HG02870 (cell line): ENCODE measurements around the gene C3orf22.
"Not testable (repeated sequence)": the region's sequence is repeated elsewhere in the genome, so short reads cannot be mapped to it uniquely, and the experiment has no call there.

Experiments used
- ATAC-seq: cut with Tn5 transposase; IDR thresholded peaks from one replicate; pipeline ENCODE4 v1.9.1; 2021; ENCODE audit warnings: mild to moderate bottlenecking, moderate library complexity; ENCODE audit not compliant: unreplicated experiment

Gene C3orf22

DNA sequence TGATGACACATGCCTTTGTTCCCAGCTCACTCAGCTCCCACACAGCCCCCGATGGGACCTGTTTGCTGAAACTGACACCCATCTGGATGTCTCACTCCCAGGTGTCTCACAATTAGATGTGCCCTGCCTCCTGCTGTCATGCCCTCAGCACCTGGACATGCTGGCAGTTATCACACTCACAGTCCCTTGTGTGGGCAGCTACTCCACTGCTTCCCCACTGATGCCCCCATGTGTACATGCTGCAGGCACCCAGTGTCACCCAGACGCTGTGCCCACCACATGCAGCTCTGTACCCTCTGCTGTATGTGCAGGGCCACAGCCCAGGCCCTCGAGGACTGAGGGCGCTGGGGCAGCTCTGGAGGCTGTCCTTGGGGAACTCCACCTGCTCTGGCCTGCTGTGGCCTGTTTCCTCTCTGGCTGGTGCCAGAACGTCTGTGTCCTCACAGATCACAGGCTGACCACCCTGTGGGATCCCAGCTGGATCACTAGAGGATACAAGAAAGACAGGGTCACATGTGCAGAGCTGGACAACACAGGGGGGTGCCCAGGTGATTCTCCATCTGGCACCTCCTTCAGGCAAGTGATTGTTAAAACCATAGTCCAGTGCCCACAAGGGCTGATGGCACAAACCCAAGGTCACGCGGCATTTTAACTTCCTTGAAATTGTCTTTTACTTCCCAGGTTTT, 14.0 kb downstream of the C3orf22 start:
- no peak for ATAC-seq

DNA sequence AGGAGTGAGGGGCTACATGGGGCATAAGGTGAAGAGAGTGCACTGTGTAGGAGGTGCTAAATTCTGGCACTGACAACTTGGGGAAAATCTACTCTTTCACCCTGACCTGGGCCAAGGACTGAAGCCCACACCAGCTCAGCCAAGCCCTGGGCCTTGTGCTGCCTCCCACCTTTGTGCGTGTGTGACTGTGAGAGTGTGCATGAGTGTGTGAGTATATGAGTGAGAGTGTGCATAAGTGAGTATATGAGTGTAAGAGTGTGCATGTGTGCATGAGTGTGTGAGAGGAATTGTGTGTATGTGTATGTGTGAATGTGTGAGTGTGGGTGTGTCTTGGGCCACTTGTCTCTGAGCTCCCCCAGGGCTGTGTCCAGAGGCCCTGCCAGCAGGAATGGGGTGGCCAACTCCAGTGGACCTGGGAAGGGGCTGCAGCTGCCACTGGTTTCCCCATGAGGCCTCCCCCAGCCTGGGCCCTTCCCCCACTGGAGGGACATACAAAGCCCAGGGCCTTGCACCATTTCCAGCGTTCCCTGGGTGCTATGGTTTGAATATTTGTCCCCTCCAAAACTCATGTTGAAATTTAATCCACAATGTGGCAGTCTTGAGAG, 15.2 kb downstream of the C3orf22 start:
- ATAC-seq, result no peak

DNA sequence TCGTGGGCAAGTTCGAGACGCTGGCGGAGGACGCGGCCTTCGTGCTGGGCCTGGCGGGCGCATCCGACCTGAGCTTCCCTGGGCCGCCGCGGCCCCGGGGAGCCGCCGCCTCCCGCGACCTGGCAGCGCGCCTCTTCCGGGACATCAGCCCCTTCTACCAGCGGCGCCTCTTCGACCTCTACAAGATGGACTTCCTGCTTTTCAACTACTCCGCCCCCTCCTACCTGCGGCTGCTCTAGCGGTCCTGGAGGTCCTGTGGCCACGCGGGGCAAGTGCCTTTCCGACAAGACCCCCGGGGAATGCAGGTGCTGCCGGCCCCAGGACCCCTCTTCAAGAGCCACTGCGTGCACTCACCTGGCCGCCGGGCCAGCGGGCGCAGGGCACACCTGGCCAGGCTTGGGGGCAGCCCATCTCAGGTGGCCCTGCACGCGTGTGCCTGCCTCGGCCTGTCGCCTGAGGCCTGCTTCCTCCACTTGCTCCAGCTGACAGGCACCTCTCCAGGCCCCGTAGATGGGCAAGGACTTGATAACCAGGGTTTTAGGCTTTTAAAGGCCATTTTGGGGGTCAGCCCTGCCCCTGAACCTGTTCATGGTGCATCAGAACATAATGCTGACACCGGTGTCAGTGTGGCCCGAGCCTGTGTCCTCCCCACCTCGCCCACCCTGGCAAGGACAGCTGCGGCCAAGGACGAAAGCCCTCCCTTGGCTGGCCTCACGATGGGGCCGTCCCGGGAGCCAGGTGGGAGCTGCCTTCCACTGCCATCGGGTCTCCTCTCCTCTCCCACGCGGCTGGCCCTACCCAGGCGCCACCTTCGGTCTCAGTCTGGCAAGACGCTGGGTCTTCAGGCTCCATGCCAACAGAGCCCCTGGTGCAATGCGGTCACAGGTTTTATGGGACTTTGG, 16.1 kb downstream of the C3orf22 start:
- no peak for ATAC-seq

DNA sequence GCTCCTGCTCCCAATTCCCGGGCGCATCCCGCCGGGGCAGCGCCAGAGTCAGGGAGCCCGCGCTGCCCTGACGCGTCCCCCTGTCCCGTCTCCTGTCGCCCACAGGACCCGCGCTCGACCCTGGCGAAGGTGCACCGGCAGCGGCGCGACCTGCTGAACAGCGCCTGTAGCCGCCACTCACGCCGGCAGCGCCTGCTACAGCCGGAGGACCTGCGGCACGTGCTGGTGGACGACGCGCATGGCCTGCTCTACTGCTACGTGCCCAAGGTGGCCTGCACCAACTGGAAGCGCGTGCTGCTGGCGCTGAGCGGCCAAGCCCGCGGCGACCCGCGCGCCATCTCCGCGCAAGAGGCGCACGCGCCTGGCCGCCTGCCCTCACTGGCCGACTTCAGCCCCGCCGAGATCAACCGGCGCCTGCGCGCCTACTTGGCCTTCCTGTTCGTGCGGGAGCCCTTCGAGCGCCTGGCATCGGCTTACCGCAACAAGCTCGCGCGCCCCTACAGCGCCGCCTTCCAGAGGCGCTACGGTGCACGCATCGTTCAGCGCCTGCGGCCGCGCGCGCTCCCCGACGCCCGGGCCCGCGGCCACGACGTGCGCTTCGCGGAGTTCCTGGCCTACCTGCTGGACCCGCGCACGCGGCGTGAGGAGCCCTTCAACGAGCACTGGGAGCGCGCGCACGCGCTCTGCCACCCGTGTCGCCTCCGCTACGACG, 16.9 kb downstream of the C3orf22 start:
- ATAC-seq, result no peak

DNA sequence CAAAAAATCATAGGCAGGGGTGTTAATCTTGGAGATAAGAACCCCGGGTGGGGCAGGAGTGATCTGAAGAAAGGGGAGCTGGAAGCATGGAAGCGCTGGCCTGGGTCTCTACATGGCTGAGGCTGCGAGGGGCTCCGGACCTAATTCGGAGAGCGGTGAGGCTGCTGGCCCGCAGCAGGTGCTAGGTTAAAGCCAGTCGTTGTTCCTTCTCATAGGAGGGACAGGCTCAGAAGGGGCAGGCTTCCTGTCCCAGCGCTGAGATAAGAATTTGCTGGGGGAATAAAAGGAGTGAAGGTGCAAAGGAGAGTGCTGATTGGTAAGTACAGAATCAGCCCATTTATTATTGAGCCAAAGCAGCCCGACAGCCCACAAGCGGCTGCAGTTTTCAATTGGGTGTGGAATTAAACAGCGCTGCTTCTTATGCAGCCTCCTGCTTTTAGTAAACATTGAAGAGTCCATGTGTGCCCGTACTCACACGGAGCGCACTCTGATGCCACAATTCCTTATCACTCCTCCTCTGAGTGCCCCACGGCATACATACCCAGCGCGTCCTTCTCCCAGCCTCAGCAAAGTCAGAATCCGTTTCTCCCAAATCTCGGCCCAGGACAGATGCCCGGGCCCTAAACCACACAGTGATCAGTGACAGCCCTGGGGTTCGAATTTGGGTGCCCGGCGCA, 17.6 kb downstream of the C3orf22 start:
- no peak for ATAC-seq

DNA sequence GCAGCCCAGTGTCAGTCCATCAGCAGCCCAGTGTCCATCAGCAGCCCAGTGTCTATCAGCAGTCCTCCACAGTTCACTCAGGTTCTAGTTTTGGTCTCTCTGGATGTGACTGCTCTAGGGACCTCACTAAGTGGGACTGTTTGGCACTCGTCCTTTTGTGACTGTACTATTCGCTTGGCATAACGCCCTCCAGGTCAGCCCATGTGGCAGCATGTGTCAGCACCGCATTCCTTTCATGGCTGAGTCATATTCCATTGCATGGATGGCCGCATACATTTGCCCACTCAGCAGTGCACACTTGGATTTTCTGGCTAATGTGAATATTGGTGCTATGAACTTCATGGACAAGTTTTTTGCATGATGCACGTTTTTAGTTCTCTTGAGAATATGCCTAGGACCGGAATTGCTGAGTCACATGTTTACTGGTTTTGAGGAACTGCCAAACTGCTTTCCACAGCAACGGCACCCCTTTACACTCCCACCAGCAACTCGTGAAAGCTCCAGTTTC, 18.3 kb downstream of the C3orf22 start:
- no peak for ATAC-seq

DNA sequence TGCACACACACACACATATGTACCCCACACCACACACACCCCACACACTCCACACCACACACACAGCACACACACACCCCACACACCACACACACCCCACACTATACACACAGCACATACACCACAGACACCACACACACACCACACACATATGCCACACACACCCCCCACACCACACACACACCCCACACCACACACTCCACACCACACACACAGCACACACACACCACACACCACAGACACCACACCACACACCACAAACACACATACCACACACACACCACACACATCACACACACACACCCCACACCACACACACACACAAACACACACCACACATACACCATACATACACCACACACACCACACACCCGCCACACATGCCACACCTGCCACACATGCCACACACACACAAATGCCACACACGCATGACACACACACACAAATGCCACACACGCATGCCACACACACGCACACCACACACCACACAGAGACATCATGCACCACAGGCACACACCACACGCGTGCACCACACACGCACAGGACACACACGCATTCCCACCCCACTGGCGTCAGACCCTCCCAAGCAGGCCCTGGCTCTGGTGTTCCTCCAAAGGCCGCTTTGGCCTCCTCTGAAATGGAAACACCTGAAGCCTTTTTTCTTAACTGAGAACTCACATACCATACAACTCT, 19.0 kb downstream of the C3orf22 start:
- no peak for ATAC-seq

DNA sequence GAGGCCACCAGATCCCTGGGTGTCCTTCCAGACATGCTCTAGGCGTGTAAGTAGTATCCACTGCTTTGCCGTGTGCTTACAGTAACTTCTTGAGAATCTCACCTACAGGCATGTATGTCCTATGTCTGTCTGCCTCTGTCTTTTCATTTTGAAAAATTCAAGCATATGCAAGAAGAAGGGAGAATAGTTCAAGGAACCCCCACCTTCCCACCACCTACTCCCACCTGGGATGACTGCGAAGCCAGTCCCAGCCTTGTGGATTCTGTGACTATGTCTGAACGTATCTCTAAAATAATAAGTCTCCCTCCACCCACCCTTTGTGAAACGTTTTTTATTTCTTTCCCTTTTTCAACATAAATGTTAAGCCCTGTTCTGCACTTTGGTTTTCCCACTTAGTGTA, 19.8 kb downstream of the C3orf22 start:
- no peak for ATAC-seq

DNA sequence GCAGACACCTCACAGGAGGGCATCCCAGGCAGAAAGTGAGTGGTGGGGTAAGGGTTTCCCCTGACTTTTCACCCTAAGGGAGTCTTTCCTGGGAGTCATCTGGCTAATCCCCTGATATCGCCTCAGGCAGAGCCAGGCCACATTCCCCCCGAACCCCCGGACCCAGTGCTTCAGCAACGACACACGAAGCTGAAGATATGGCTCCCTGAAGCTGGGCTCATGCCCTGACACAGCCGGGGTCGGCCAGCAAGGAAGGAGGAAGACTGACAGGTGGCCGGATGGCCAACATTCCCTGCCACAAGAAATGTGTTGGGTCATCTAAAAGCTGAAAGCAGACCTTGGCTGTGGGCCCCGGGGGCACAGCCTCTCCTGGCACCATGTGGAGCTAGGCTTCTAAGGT, 20.4 kb downstream of the C3orf22 start:
- ATAC-seq, result no peak

DNA sequence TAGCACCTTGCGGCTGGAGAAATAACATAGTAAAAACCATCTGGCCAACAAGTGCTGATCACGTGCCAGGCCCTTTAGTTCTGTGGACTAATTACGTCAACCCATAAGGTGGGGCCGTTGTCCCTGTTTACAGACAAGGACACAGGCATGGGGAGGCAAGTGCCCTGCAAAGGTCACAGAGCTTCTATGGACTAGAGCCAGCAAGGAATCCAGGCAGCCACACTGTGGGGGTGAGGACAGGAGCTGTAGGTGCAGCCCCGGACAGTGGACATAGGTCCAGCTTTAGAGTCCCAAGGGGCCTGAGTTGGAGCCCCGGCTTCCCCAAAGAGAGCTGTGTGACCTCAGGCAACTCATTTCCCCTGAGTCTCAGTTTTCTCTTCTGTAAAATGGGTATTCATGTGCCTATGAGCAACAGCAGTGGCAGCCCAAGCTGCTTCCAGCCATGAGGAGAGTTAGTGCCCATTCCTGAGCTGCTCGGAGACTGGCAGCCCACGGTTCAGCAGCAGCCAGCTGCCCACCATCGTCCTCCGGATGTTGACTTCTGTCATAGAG, 20.9 kb downstream of the C3orf22 start:
- ATAC-seq, result no peak

DNA sequence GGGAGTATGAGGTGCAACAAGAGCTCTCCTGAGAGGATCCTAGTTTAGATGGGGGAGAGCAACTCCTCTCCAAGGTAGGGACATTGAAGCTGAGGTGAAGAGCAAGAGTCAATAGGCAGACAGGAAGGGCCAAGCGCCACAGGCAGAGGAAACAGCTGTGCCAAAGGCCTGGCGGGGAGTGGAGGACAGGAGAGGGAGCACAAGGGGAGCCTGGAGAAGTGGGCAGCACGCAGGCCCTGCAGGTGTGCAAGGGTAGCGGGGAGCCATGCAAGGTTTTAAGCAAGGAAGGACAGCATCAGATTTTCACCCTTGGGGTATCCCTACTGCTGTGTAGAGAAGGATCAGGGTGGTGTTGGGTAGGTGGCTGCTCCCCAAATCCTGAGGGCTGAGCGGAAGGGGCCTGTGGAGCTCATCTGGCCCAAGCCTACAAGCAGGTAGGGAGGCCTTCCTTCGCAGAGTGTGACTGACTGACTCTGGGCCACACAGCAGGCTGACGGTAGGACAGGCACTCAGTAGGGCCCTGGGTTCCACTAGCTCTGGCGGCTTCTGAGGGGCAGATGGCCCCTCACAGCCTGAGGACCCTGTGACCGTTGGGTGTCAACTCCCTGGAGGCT, 21.5 kb downstream of the C3orf22 start:
- ATAC-seq, result no peak

DNA sequence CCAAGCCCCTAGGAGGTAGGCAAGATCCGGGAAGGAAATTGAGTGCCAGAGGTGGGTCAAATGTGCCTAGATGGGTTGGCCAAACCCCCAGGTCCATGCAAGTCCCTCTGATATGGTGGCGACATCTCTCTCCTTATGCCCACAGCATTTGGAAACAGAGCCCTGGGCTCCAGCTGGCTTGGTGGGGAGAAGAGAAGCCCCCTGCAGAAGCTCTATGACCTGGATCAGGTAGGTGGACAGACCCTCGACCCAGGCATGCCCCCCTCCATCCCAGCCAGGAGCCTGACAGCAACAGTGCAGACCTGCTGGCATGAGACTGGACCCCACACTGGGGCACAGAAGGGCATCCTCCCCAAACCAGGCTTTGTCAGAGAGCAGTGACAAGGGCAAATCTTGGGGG, 22.6 kb downstream of the C3orf22 start:
- no peak for ATAC-seq

DNA sequence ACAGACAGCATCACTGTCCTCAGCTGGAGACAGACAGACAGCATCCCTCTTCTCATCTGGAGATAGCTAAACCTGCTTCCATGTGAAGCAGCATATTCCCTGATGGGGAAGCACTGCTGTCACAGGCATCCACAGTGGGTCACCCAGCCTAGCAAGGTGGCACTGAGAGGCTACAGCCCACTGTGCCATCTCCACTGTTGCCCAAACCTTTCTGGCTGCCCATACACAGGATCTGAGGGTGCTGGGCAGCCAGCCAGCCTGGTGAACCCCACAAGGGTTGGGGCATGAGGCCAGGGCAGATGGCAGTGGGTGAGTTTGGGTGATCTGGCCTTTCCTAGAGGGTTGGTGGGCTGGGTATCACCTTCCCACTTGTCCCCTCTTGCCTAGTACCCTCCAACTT, 23.1 kb downstream of the C3orf22 start:
- ATAC-seq, result no peak

DNA sequence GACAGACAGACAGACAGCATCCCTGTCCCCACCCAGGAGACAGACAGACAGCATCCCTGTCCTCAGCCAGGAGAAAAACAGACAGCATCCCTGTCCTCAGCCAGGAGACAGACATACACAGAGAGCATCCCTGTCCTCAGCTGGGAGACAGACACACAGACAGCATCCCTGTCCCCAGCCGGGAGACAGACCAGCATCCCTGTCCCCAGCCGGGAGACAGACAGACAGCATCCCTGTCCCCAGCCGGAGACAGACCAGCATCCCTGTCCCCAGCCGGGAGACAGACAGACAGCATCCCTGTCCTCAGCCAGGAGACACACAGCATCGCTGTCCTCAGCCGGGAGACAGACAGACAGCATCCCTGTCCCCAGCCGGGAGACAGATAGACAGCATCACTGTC, 24.0 kb downstream of the C3orf22 start:
- ATAC-seq, result not testable (repeated sequence)

DNA sequence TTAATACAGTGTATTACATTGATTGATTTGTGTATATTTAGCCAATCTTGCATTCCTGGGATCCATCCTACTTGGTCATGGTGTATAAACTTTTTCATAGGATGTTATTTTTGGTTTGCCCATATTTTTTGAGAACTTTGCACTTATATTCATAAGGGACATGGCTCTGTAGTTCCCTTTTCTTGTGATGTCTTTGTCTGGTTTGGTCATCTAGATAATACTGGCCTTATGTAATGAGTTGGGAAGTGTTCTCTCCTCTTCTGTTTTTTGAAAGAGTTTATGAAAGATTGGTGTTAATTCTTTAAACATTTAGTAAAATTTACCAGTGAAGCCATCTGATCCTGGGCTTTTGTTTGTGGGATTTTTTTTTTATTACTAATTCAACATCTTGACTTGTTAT, 25.2 kb downstream of the C3orf22 start:
- no peak for ATAC-seq

DNA sequence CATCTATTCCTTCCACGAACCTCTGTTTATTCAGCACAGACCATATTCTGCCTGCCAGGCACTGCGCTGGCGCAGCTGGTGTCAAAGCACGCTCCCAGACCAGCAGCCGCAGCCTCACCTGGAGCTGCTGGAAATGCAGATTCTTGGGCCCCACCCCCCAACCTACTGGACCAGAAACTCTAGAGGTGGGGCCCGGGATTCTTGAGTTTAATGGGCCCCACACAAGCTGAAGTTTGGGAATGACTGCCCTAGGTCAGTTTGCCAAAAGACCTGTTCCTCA, 27.7 kb downstream of the C3orf22 start:
- no peak for ATAC-seq

DNA sequence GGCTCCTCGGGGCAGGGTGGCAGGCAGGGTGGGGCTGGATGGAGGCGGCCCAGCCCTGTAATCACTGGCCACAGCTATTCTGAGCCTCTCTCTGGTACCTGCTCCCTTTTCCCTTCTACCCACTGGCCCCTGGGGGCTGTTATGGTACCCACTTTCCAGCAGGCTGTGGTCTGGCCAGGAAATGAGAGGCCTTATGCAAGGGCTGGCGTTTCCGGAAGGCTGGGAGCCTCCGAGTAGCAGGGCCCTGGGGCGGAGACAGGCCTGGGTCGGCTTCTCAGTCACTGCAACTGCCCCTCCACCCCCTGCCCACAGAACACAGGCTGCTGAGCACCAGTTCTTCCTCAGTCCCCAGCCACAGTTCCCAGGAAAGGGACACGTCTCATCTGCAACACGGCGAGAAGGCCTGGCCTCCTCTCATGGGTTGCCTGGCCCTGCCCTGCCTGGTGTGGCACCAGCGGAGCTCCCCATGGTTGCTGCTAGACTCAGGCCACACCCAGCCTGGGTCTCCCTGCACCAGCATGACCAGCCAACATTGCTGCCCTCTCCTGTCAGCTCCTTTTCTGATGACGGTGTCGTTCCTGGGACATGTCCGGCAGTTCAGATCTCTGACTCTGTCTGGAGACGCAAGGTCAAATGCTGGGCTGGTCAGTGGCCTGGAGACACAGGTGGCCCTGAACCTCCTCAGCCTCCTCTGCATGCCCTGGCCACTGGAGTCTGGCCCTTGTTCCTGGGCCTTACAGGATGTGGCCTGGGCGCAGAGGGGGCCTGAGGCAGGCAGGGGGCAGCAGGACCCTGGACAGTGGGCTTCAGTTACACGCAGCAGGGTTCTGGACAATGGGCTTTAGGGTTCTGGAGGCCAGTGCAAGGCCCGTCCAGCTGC, 28.3 kb downstream of the C3orf22 start:
- no peak for ATAC-seq

DNA sequence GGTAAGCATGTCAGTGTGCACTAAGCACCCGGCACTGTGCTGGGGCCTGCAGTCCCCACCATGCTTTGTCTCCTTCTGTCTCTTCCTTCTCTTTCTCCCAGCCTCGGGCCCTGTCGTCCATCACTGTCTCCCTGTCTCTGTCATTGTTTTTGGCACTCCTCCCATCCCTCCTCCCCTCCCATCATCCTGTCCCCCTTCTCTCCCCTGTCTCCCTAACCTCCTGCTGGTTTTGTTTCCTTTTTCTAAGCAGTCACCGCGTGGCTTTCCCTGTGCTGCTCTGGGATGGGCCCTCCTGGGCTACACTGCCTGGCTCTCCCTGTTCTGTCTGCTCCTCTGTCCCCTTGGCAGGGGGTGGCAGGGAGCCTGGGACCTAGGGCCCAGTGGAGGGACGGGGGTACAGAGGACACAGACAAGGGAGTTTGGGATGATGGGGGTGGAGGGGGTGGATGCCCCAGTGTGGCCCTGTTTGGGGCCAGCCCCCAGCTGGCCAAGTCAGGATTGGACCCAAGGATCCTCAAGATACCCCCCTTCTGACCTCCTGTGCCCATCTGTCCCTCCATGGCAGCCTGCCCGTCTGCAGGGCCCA, 29.1 kb downstream of the C3orf22 start:
- ATAC-seq, result no peak
